GM21825 (cell line): ENCODE measurements around the gene GAS7.

Source experiments
- ATAC-seq: cut with Tn5 transposase; IDR thresholded peaks from one replicate; pipeline ENCODE4 v1.9.1; 2021; ENCODE audit warnings: mild to moderate bottlenecking, moderate library complexity; ENCODE audit not compliant: unreplicated experiment

GAS7 gene

GRCh38 chr17:9987779-9988585 lies 210.4 kb downstream of the GAS7 start:
- no peak for ATAC-seq

- no peak for ATAC-seq
Observed at GRCh38 chr17:9986754-9987382, 211.5 kb downstream of the GAS7 start.

- ATAC-seq: no peak
Observed at GRCh38 chr17:9985646-9986045, 212.8 kb downstream of the GAS7 start.

- no peak for ATAC-seq
Observed at GRCh38 chr17:9984768-9985167, 213.6 kb downstream of the GAS7 start.

- ATAC-seq: no peak
Observed at GRCh38 chr17:9982159-9982558, 216.2 kb downstream of the GAS7 start.

- ATAC-seq: no peak
Observed at GRCh38 chr17:9981344-9981915, 217.0 kb downstream of the GAS7 start.

- no peak for ATAC-seq
Observed at GRCh38 chr17:9979463-9979995, 218.9 kb downstream of the GAS7 start.

GRCh38 chr17:9977180-9977575 lies 221.2 kb downstream of the GAS7 start:
- no peak for ATAC-seq

- ATAC-seq: no peak
Observed at GRCh38 chr17:9976283-9977179, 221.9 kb downstream of the GAS7 start.

- no peak for ATAC-seq
Observed at GRCh38 chr17:9974448-9975381, 223.7 kb downstream of the GAS7 start.

GRCh38 chr17:9973669-9974447 lies 224.5 kb downstream of the GAS7 start:
- no peak for ATAC-seq

GRCh38 chr17:9971991-9972390 lies 226.4 kb downstream of the GAS7 start:
- ATAC-seq: no peak

GRCh38 chr17:9969301-9969935 lies 229.0 kb downstream of the GAS7 start:
- no peak for ATAC-seq

- no peak for ATAC-seq
Observed at GRCh38 chr17:9968881-9969280, 229.5 kb downstream of the GAS7 start.

- no peak for ATAC-seq
Observed at GRCh38 chr17:9968008-9968407, 230.4 kb downstream of the GAS7 start.

- no peak for ATAC-seq
Observed at GRCh38 chr17:9959377-9959981, 238.9 kb downstream of the GAS7 start.

- ATAC-seq: no peak
Observed at GRCh38 chr17:9958586-9959281, 239.7 kb downstream of the GAS7 start.

GRCh38 chr17:9957244-9957643 lies 241.2 kb downstream of the GAS7 start:
- no peak for ATAC-seq
